ENCODE data around the gene RGS1. TPM values are rescaled to one million over a fixed set of nuclear protein-coding genes. Genes with fewer than 3 reads are reported as not detected.

Gene RGS1
- total RNA-seq, 1 donor = 1,368 TPM

DNA sequence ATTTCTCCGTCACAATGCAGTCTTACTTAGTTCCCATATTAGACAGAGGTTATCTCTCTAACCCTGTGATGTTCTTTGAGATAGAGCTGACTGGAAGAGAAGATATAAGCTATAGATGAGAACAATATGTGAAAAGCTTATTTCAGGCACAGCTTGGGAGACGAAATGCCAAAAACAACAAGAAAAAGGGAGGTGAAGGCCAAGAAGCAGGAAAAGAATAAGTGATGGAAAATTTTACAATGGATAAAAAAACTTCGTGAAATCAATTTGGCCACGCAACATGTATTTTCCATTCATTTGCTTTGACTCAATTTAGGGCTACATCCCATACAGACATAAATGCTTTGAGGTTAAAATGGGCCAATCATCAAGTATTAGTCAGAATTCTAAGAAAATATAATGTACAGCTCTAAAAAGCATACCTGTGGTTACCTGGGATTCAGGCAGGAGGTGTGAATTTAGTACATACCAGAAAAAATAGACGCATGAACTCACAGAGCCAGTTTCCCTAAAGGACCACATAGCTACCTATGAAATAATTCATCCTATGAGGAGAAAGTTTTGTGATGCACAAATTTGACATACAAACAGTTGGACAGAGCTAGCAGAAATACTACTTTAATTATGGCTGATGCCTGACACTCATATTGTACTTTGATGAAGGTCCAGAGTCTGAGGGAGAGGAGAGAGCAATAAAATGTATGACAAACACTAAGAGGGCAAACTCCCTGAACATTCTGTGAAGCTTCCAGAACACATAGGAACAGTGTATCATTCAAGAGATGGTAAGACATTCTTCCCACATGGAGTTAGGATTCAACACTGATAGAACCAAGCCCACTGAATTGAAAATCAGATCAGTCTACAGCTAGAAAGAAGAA lies 12.1 kb downstream of the RGS1 start:
- no peaks in the 10 kb centered on the region for H3K4me1 ChIP-seq (ENCODE audit: insufficient read depth, low read length)
- no peaks in the 10 kb centered on the region for H3K27me3 ChIP-seq (ENCODE audit: insufficient read depth, low read length)
- H3K9me3 ChIP-seq (ENCODE audit: low read depth, low read length) = no peaks in the 10 kb centered on the region
- H3K4me3 ChIP-seq (ENCODE audit: low read length) = no peak overlapping the region

- Histone ChIP-seq H3K9me3 (ENCODE audit: low read depth, low read length) (no peaks in the 10 kb centered on the region), H3K4me1 (ENCODE audit: insufficient read depth, low read length) (no peaks in the 10 kb centered on the region), H3K27me3 (ENCODE audit: insufficient read depth, low read length) (no peaks in the 10 kb centered on the region), H3K4me3 (ENCODE audit: low read length) (no peak overlapping the region)
Measured at GRCh38 chr1:192588546-192588945, 13.0 kb downstream of the RGS1 start.

DNA sequence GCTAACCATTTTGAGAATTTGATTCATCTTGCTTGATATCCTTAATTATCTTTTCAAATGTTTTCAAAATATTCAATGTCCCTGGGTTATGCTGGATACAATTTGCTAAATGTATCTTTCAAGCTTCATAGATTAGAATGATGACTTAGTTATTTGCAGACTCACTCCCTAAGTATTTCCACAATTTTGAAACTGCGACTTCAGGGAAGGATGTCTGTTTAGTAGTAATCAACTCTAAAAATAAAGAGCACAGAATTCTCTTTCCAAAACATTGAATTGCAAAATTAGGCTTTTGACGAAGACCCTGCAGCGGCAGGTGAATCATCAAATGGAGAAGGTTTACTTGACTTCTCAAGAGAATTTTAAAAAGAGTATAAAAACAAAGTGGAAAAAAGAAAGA lies 14.2 kb downstream of the RGS1 start:
- Histone ChIP-seq H3K4me1 (ENCODE audit: insufficient read depth, low read length) (no peaks in the 10 kb centered on the region), H3K27me3 (ENCODE audit: insufficient read depth, low read length) (no peaks in the 10 kb centered on the region), H3K9me3 (ENCODE audit: low read depth, low read length) (no peaks in the 10 kb centered on the region), H3K4me3 (ENCODE audit: low read length) (no peak overlapping the region)

DNA sequence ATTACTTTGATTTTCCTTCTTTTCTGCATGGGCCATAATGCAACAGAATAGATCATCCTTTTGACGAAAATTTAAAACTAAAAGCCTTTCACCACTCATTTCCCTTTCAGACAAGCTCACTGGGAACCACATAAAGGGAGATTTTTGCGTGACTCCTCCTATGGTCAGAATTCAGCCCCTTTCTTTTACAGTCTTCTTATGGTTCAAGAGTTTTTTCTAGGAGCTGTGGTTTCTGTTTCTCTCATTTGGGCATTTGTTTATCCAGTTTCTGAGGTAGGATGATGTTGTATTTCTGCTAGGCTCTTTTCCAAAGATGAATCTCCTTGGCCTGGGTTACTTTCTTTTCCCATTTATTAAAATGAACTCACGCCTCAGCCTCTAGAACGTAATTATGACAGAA lies 16.9 kb downstream of the RGS1 start:
- no peaks in the 10 kb centered on the region for H3K4me1 ChIP-seq (ENCODE audit: insufficient read depth, low read length)
- H3K27me3 ChIP-seq (ENCODE audit: insufficient read depth, low read length) = no peaks in the 10 kb centered on the region
- no peaks in the 10 kb centered on the region for H3K9me3 ChIP-seq (ENCODE audit: low read depth, low read length)
- no peak overlapping the region for H3K4me3 ChIP-seq (ENCODE audit: low read length)

- Histone ChIP-seq H3K27me3 (ENCODE audit: insufficient read depth, low read length) (no peaks in the 10 kb centered on the region), H3K4me1 (ENCODE audit: insufficient read depth, low read length) (no peaks in the 10 kb centered on the region), H3K9me3 (ENCODE audit: low read depth, low read length) (no peaks in the 10 kb centered on the region), H3K4me3 (ENCODE audit: low read length) (no peak overlapping the region)
Measured at GRCh38 chr1:192592981-192593708, 17.6 kb downstream of the RGS1 start.

DNA sequence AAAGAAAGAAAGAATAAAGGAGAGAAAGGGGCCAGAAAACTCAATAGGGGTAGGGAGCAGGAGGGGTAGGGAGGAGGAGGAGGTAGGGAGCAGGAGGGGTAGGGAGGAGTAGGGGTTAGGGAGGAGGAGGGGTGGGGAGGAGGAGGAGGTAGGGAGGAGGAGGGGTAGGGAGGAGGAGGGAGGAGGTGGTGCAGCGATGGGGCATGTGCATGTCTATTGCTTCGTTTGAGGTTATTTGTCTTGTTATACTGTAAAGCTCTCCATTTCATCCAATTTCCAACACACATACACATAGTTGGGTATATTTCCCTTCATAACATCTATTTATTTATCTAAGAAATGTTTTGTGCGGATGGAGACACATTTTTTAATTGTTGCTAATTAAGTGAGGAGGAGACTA lies 19.7 kb downstream of the RGS1 start:
- no peak overlapping the region for H3K4me3 ChIP-seq (ENCODE audit: low read length)
- H3K27me3 ChIP-seq (ENCODE audit: insufficient read depth, low read length) = no peaks in the 10 kb centered on the region
- no peaks in the 10 kb centered on the region for H3K4me1 ChIP-seq (ENCODE audit: insufficient read depth, low read length)
- H3K9me3 ChIP-seq (ENCODE audit: low read depth, low read length) = no peaks in the 10 kb centered on the region

- H3K4me1 ChIP-seq (ENCODE audit: insufficient read depth, low read length) = no peaks in the 10 kb centered on the region
- H3K4me3 ChIP-seq (ENCODE audit: low read length) = no peak overlapping the region
- no peaks in the 10 kb centered on the region for H3K27me3 ChIP-seq (ENCODE audit: insufficient read depth, low read length)
- H3K9me3 ChIP-seq (ENCODE audit: low read depth, low read length) = no peaks in the 10 kb centered on the region
Measured at GRCh38 chr1:192598589-192598988, 23.0 kb downstream of the RGS1 start.

DNA sequence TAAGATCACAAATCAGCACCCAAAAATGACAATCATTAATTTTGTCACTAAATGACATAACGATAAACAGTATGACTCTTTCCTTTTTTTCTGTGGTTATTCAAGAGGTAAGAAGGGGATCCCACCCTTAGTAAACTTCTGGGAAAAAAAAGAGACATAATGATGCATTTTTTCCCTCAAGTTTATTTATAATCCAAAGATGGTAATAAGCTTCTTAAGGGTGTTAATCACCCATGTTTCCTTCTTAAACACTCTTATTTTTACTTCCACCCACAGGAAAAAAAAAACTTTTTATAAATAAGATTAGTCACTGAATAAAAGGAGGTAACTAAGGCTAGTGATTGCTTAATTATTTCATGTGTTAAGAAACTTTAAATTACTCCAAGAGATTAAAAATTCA lies 24.7 kb downstream of the RGS1 start:
- no peaks in the 10 kb centered on the region for H3K4me1 ChIP-seq (ENCODE audit: insufficient read depth, low read length)
- H3K27me3 ChIP-seq (ENCODE audit: insufficient read depth, low read length) = no peaks in the 10 kb centered on the region
- H3K4me3 ChIP-seq (ENCODE audit: low read length) = no peak overlapping the region
- H3K9me3 ChIP-seq (ENCODE audit: low read depth, low read length) = no peaks in the 10 kb centered on the region

GRCh38 chr1:192601143-192601542 lies 25.6 kb downstream of the RGS1 start:
- no peaks in the 10 kb centered on the region for H3K9me3 ChIP-seq (ENCODE audit: low read depth, low read length)
- no peak overlapping the region for H3K4me3 ChIP-seq (ENCODE audit: low read length)
- no peaks in the 10 kb centered on the region for H3K27me3 ChIP-seq (ENCODE audit: insufficient read depth, low read length)
- peaks cover 4% of the 10 kb centered on the region for H3K4me1 ChIP-seq (ENCODE audit: insufficient read depth, low read length)

- no peak overlapping the region for H3K4me3 ChIP-seq (ENCODE audit: low read length)
- no peaks in the 10 kb centered on the region for H3K27me3 ChIP-seq (ENCODE audit: insufficient read depth, low read length)
- H3K4me1 ChIP-seq (ENCODE audit: insufficient read depth, low read length) = peaks cover 4% of the 10 kb centered on the region
- no peaks in the 10 kb centered on the region for H3K9me3 ChIP-seq (ENCODE audit: low read depth, low read length)
Measured at GRCh38 chr1:192601567-192601966, 26.0 kb downstream of the RGS1 start.

DNA sequence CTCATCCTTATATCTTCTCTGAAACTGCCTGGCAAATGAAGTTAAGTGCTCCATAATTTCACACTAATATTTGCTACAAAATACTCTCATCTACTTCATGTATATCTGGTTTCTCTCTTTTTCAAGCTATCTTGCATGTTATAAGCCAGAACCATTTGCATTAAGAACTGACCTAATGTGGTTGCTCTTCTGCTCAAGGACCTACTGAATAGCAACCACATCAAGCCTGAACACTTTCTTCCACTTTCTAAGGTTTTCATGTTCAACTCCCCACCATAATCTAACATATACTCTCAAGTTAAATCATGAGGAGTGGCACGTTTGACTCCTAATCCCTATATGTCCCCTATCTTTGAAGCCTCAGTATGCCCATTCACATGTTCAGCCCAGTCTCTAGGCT lies 27.2 kb downstream of the RGS1 start:
- no peak overlapping the region for H3K4me3 ChIP-seq (ENCODE audit: low read length)
- no peaks in the 10 kb centered on the region for H3K9me3 ChIP-seq (ENCODE audit: low read depth, low read length)
- H3K27me3 ChIP-seq (ENCODE audit: insufficient read depth, low read length) = no peaks in the 10 kb centered on the region
- peaks cover 4% of the 10 kb centered on the region for H3K4me1 ChIP-seq (ENCODE audit: insufficient read depth, low read length)

- Histone ChIP-seq H3K4me1 (ENCODE audit: insufficient read depth, low read length) (peaks cover 4% of the 10 kb centered on the region), H3K27me3 (ENCODE audit: insufficient read depth, low read length) (no peaks in the 10 kb centered on the region)
Measured at GRCh38 chr1:192603218-192603787, 27.7 kb downstream of the RGS1 start.

GRCh38 chr1:192604979-192605620 lies 29.5 kb downstream of the RGS1 start:
- peaks cover 18% of the 10 kb centered on the region for H3K4me1 ChIP-seq (ENCODE audit: insufficient read depth, low read length)
- no peaks in the 10 kb centered on the region for H3K27me3 ChIP-seq (ENCODE audit: insufficient read depth, low read length)
- H3K9me3 ChIP-seq (ENCODE audit: low read depth, low read length) = no peaks in the 10 kb centered on the region
- no peak overlapping the region for H3K4me3 ChIP-seq (ENCODE audit: low read length)

More at GRCh38 chr1:192603218-192603787, 27.7 kb downstream of the RGS1 start:
- H3K9me3 ChIP-seq (ENCODE audit: low read depth, low read length) = no peaks in the 10 kb centered on the region
- no peak overlapping the region for H3K4me3 ChIP-seq (ENCODE audit: low read length)

- Histone ChIP-seq H3K9me3 (ENCODE audit: low read depth, low read length) (no peaks in the 10 kb centered on the region), H3K27me3 (ENCODE audit: insufficient read depth, low read length) (no peaks in the 10 kb centered on the region), H3K4me1 (ENCODE audit: insufficient read depth, low read length) (peaks cover 18% of the 10 kb centered on the region), H3K4me3 (ENCODE audit: low read length) (no peak overlapping the region)
Measured at GRCh38 chr1:192608671-192609070, 33.1 kb downstream of the RGS1 start.

Measured in mononuclear cell (primary cell).